ENCODE measurements around the gene ITGA7.
A peak's percentile ranks its signal among the peaks of the same experiment; 100 is the strongest.

ITGA7 gene

DNA sequence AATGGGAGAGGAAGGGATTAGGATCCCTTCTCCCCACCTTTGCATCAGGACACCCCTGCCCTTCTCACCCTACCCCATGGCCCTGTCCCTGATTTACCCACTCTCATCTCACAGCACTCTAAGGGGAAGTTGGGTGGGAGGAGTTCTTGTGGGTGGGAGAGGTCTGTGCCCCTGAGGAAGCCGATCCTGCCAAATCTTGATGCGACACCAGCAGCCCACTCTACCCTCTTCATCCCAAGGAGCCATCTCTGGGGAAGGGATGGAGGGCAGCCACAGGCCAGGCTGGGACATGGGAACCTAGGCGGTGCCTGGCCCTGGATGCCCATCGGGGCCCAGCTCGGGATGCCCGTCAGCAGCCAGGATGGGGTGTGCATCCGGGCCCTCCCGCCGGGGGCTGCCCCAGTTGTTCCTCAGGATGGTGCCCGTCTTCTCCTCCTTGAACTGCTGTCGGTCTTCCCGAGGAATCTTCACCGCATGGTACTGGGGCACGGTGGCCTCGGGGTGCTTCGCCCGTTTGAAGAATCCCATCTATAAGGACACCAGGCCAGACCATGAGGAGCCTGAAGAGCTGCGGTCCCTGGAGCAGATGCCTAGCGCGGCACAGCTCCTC is 22.8 kb downstream of the ITGA7 start:
- H3K4me3 ChIP-seq (ENCODE audit: low read depth, low read length): no peak overlapping the region
- POLR2A ChIA-PET: no interaction called here
- TF ChIP-seq CTCF (IDR thresholded peaks at IDR 0.05; ENCODE audit: insufficient read depth, low read length, missing control alignments): no peak
- CTCF ChIA-PET: no interaction called here
- no peak for DNase-seq (ENCODE audit: low read depth, low spot score)

DNA sequence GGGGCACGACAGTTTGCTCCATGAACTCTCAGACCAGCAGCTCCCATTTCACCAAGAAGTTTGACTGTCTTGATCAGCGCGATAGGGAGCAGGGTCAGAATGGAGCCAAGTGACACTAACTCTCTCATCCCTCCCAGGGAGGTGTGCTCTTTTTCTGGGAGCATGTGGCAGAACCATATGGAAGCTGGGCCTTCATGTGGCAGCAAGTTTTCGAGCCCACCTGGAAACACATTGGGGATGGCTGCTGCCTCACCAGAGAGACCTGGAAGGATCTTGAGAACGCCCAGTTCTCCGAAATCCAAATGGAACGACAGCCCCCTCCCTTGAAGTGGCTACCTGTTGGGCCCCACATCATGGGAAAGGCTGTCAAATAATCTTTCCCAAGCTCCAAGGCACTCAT is 24.0 kb downstream of the ITGA7 start:
- POLR2A ChIA-PET: no interaction called here
- no peak for TF ChIP-seq CTCF (IDR thresholded peaks at IDR 0.05; ENCODE audit: insufficient read depth, low read length, missing control alignments)
- DNase-seq (ENCODE audit: low read depth, low spot score): no peak
- H3K4me3 ChIP-seq (ENCODE audit: low read depth, low read length): no peak overlapping the region
- CTCF ChIA-PET: interaction anchor here (1.1 kb wide), 1 partner anchor 12 kb away, joined by 3 read pairs; no protein-coding TSS in a partner anchor

GRCh38 chr12:55682087-55682796 is 25.5 kb downstream of the ITGA7 start:
- no peak for TF ChIP-seq CTCF (IDR thresholded peaks at IDR 0.05; ENCODE audit: insufficient read depth, low read length, missing control alignments)
- ChIA-PET CTCF (interaction anchor here (0.8 to 2.4 kb wide), 7 partner anchors 9 to 55 kb away, joined by 3 to 25 read pairs (median 5); partner anchors contain the start of gene BLOC1S1), POLR2A (no interaction called here)
- no peak overlapping the region for H3K4me3 ChIP-seq (ENCODE audit: low read depth, low read length)
- no peak for DNase-seq (ENCODE audit: low read depth, low spot score)

GRCh38 chr12:55681142-55682077 is 26.3 kb downstream of the ITGA7 start:
- H3K4me3 ChIP-seq (ENCODE audit: low read depth, low read length): peak overlapping the region; percentile 32
- no peak for DNase-seq (ENCODE audit: low read depth, low spot score)
- peak; percentile 35 for TF ChIP-seq CTCF (IDR thresholded peaks at IDR 0.05; ENCODE audit: insufficient read depth, low read length, missing control alignments)
- ChIA-PET CTCF (interaction anchor here (0.7 to 2.4 kb wide), 9 partner anchors 8 to 56 kb away, joined by 3 to 25 read pairs (median 3); partner anchors contain the start of gene BLOC1S1), POLR2A (no interaction called here)

GRCh38 chr12:55679691-55680090 is 28.0 kb downstream of the ITGA7 start:
- no peak for DNase-seq (ENCODE audit: low read depth, low spot score)
- TF ChIP-seq CTCF (IDR thresholded peaks at IDR 0.05; ENCODE audit: insufficient read depth, low read length, missing control alignments): no peak
- CTCF ChIA-PET: no interaction called here
- no peak overlapping the region for H3K4me3 ChIP-seq (ENCODE audit: low read depth, low read length)
- POLR2A ChIA-PET: no interaction called here

Measured in AG04449 (cell line).